OCI-M1 (cell line): ENCODE data around the gene ETV6.
A peak's percentile ranks its signal among the peaks of the same experiment; 100 is the strongest.

Experiments used
- DNase-seq: peaks from one replicate; lab custom pipeline; 2025; lab: John Stamatoyannopoulos, UW

ETV6 gene

DNA sequence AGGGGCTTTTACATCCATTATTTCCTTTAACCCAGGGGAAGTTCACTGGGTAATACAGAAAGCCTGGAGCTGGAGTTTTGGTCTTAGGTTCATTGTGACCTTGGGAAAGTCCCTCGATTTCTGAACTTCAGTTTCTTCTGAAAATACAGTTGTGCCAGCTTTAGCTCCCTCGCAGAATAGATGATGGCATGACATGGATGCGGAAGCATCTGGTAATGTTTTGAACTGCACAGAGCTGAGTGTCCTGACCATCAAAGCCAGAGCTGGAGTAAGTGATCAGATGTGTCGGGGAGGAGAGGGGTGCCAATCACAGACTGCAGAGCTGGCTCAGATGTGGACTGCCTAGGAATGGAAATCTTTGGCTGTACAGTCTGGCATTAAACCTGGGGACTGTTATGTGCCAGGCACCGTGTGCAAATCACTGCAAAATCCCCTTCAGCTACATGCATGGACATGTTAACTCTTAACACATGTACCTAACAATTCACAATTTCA lies 180.9 kb downstream of the ETV6 start:
- no peak for DNase-seq

DNA sequence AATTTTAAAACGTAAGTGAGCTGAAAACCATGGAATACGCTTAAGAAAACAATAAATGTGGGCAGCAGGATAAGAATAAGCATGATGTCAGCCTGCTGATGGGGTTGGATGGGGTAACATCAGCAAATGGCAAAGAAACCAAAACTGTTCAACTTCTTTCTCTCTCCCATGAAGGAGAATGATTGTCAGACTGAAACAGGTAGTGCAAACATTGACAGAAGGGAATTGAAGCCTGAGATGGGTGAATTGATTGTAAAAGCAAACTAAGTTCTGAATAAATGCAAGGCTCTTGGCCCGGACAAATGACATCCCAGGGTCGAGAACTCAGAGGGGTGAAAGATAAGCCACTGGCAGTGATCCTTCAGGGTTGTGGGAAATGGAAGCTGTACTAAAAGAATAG lies 182.6 kb downstream of the ETV6 start:
- no peak for DNase-seq

DNA sequence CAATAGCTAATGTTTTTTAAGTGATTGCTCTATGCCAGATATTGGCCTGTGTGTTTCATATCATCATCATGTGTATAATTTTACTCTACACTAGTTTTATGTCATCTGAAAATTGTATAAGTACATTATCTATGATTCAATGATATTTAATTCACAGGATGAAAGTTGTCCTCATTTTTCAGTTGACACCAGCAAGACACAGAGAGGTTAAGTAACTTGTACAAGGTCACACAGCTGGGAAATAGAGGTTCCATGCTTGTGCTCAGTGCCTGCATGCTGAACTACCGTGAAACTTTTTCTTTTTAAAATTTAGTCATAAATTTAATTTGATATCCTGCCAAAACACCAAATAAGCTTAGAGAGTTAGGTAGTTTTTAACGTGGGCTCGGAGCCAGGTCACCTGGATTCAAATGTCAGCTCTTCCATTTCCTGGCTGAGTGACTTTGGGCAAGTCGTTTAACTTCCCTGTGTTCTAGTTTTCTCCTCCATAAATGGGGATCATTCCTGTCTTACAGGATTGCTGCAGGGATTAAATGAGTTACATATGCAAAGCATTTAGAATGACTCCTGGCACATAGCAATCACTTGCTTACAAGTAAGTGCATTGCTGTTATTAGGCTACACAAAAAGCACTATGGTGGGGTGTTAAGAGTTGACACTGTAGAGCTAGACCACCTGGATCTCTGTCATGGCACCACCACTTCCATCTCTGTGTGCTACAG lies 183.9 kb downstream of the ETV6 start:
- no peak for DNase-seq

DNA sequence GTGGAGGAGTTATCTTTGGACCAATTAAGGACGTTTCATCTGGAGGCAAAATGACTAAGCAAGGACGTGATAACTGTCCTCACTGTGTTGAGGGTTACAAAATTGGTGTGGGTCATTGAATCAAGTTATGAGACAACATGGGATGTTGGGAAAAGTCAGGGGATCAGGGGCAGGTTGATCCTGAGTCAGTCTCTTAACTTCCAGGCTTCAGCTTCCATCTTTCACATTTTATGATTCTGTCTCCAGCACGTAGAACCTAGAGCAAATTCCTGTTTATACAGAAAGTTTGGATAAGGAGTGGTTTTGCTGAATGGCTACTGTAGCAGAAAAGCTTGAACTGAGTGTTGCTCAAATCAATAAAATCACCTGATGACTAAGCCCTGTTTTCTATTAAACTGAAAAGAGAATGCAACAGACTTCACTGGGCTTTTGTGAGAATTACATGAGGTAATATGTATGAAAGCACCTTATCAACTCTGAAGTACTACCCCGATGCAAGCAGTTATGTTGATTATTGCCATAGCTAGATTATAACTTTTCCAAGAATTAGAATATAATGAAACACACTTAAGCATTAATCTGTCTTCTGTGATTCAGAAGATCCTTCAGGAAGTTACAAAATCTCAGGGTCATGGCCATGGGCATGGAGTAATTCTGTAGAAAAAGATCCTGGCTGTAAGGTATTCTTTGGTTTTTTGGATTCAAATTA lies 184.8 kb downstream of the ETV6 start:
- peak; percentile 48 for DNase-seq

DNA sequence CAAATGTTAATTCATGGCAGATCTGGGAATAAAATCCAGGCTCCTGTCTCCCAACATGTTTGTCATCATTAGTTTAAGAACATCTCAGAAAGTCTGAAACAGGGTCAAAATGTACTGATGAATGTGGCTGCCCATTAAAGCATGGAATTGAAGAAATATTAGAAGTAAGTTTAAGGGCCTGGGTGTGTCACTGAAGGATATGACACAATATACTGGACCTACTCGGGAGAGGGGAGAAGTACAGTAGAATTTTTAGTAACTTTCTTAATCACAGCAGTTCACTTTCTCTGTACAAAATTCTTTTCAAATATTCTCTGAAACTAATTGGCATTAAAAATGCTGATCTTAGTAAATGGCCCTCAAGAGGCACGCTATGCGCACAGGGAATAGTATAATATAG lies 185.5 kb downstream of the ETV6 start:
- no peak for DNase-seq

DNA sequence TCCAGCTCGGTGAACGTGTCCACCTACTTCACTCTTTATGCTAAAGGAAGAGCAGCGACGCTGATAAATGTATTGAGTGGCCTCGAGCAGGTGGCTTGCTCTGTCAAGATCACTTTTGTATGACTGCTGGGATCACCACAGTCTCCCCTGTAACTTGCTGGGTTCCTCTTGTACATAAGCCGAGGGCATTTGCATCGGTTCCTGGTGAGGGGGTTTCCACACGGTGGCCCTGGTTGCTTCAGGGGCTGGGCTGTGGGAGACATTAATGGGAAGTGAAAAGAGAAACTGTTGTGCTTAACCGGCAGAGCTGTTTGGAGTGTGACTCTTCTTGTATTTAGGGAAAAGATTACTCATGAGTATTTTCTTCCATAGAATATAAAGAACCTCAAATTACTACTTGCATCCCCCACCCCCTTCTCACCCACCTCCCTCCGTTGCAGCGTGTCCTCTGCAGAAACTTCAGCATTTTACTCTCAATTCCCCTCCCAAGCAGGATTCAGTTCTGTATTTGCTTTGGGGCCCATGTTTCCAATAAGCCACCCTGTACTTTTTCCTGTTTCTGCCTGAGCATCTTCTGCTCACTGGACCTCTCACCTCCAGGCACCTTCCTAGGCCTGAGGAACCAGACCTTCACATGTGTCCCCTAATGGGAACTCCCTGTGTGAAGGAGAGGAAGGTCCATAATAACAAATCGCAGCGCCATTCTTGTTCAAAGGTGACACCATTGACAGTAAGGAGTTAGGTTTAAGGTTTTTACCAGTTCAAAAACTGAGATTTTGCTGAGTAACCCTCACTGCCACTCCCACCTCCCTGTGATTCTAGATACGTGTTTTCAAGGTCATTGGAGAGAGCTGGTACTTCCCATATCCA lies 187.0 kb downstream of the ETV6 start:
- DNase-seq, result peak; percentile 15

DNA sequence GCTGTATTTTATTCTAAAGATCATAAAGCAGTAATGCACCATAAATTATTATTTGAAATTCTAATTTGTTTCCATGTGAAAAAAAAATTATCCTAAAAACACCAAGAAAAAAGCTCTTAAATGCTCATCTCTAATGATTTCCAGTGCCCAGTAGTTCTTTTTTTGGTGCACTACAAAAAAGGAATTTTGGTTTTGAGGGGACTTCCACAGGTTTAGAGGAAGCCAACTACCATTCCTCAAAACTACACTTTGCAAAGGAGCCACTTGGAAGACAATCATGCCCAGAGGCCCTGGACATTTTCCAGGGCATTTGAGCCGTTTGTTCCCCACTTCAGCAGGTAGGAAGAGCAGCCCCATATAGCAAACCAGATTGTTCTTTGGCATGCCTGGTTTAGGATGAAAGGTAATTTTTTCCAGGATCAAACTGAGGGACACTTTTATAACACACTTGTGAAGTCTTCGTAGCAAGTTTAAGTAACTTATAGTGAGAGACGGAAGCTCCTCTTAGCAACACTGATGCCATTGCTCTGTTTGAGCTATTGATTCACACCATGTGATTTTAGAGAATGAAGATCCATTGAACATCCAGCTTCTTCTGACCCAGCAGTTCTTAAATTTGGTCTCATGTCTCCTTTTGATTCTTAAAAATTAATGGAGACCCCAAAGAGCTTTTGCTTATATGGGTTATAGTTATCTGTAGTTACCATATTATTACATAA lies 187.9 kb downstream of the ETV6 start:
- DNase-seq, result no peak

DNA sequence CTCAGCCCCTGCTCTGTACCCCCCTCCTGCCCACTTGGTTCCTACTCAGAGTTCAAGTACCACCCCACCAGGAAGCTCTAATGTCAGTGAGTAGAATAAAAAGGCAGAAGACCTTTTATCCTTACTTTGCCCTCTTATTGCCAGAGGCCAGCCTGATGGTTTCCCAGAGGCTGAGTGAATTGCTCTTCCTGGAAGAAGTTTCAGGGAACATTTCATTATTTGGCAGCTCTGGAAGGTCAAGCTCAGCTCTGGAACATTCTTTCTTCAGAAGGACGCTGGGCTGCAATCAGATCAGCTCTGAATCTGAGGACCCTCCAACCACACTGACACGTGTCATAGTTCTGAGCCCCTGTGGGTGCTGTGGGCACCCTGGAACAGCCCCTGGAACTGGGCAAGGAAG lies 188.9 kb downstream of the ETV6 start:
- DNase-seq, result no peak

DNA sequence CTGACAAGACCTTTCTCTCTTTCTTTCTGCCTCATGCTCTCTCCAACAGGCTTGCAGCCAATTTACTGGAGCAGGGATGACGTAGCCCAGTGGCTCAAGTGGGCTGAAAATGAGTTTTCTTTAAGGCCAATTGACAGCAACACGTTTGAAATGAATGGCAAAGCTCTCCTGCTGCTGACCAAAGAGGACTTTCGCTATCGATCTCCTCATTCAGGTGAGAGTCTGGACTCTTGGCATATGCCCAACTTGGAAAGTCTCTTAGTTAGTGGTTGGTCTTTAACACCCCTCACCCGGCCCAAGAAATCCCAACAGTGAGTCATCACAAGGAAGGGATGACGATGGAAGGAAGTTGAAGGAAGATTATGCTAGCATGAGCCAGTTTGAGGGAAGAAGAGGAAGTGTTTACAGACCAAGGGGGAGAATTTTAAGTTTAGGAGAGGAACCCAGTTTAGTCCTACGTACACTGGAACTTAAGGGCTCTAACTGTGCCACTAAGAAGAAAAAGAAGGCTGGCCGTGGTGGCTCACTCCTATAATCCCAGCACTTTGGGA lies 189.7 kb downstream of the ETV6 start:
- peak; percentile 19 for DNase-seq

DNA sequence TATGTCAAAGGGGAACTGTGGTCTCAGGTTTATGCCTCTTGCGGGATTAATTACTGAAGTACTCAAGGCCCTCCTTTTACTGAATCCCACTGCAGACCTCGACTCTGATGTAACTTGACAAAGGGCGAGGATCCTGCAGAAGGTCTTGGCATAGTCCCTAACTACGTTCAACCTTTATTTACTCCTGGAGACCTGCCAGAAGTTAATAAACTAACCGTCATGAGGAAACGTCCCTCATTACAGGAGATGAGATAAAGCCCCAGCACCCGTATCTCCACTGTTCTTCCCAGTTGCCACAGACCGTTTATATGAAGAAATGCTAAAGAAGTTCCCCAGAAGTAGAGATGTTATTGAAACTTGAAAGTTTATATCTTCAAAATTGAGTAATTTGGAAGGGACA lies 190.9 kb downstream of the ETV6 start:
- no peak for DNase-seq

DNA sequence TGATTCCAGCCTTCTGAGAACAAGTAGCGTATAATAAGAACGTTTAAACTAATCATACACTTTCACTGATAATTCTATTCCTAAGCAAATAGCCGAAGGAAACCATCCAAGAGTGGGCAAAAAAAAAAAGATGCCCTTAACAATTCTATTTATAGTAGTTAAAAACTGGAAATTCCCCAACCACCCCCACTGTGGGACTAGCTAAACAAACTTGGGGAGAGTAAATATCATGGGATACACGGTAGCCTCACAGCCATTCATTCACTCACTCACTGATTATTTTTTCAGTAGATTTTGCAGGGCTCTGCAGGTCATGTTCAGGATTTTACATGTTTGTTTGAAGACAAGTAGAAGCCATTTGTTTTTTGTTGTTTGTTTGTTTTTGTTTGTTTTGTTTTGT lies 197.0 kb downstream of the ETV6 start:
- DNase-seq, result no peak

DNA sequence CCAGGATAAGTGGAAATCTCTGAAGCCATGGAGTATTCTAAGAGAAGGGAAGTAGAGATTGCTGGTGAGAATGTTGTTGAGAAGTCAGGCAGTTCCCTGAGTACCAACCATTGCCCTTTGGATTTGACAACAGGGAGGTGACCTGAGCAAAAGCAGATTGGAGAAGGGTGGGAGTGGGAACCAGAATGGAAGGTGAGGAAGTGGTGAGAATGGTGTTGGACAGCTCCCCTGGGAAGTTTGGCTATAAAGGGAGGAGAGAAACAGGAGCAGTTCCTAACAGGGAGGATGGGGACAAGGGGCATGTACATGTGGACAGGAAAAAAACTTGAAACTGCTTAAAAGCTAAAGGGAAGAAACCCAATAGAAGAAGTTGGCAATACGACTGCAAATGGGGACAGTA lies 198.1 kb downstream of the ETV6 start:
- no peak for DNase-seq

DNA sequence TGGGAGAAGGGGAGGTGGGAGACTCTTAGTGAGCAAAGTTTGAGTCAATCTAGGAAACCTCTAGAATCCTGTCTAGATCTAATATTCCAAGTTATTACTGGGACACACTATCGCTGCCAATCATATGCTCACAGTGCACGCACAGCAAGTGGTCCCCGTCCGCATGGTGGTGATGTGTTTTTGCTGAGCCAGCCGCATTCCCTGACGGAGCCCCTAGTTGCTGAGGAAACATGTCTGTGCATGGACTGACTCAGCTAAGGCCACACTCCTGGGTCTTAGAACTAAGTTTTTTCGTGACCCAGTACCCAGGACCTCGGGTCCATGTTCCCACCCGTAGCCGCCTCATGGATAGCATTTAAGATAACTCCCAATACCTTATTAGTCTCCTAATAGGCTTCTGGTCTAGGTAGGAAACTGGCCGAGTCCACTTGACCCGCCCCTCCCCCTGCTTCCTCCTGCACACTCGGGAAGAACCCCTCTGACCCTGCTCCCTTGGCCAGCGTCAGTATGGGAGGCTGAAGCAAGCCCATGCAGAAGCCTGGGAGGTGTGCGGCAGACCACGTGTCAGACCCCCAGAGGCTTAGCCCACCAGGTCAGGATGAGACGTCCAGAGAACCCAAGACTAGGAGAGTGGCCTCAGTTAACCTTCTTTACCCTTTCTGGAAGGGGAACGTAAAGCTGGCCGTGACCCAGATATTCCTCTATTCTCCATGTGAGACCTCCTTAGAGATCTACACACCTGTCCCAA lies 200.5 kb downstream of the ETV6 start:
- DNase-seq, result no peak

DNA sequence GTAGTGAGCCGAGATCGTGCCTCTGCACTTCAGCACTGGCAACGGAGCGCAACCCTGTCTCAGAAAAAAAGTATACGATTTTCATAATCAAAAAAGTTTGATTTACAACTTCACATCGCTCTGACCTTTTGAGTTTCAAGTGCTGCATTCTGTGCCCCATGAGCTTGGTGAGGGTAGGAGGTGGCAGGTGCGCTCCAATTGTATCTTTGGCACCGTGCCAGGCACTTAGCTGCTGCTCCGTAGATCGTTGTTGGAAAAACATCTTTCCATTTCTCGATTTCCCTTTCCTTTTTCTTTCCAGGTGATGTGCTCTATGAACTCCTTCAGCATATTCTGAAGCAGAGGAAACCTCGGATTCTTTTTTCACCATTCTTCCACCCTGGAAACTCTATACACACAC lies 203.7 kb downstream of the ETV6 start:
- no peak for DNase-seq

DNA sequence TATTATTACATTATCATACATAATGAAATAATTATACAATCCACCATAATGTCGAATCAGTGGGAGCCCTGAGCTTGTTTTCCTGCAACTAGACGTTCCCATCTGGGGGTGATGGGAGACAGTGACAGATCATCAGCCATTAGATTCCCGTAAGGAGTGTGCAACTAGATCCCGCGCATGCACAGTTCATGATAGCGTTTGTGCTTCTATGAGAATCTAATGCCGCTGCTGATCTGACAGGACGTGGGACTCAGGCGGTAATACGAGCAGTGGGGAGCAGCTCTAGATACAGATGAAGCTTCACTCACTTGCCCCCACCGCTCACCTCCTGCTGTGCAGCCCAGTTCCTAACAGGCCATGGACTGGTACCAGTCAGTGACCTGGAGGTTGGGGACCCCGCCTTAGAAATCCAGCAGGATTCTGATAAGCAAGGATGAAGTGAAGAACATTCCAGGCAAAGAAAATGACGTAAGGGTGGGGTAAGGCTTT lies 204.6 kb downstream of the ETV6 start:
- no peak for DNase-seq

DNA sequence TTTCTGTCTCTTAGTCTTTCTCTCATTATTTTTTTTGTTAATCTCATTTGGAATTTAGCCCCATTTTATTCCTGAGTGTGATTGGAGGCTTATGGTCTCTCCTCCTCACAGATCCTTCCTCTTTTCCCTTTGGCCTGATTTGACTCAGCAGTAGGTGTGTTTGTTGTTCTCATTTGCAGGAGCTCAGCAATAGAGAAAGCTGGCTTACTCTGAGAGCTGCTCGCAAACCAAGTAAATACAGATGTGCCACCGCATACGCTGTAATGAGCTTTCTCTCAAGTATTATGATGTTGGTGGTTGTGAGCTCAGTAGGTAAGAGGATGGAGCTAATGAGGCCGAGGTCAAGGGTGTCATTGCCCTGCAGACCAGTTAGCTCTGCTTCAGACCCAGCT lies 206.5 kb downstream of the ETV6 start:
- no peak for DNase-seq

DNA sequence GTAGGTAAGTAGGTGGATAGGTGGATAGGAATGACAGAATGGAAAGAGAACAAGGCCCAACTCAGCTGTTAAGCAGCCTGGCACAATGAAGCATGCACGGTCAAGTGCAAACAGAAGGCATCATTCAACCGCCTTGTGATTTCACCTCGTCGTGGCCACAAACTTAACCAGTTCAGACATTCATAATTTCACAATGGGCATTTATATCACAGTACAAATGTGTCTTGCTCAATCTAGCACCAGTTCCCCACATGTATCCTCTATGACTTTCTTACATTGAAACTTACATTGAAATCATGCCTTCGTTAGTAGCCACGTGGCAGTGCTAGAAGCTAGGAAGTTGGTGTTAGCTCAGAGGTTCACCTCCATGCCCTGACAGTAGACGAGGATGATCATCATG lies 207.5 kb downstream of the ETV6 start:
- no peak for DNase-seq

DNA sequence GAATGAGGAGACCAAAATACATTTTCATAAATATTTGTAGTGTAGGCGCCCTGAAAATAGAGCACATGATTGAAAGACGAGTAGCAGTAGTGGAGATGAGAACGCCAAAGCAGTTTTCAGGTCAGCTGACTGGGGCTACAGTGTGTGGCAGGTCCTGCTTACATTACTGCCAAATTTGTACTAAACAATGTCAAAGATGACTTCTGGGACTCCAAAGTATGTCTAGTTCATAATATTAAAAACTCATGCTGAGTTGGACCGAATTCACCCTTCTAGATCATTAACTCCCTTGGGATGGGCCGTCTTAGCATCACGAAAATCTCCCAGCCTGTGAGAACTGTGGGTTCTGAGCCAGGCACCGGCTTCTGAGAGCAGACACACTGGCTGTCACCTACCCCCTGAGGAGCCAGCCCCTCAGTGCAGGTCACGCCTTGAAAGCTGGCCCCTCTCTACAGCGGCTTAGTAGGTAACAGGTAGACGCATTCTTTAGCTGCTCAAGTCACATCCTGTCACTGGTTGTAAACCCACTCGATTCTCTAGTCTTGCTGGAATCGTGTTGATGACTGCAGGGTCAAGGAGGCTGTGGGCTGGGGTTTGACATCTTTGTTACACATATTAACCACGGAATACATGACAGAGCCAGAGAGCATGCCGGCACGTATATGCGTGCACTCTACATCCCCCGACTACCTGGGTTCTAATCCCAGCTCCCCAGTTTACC lies 210.4 kb downstream of the ETV6 start:
- no peak for DNase-seq

DNA sequence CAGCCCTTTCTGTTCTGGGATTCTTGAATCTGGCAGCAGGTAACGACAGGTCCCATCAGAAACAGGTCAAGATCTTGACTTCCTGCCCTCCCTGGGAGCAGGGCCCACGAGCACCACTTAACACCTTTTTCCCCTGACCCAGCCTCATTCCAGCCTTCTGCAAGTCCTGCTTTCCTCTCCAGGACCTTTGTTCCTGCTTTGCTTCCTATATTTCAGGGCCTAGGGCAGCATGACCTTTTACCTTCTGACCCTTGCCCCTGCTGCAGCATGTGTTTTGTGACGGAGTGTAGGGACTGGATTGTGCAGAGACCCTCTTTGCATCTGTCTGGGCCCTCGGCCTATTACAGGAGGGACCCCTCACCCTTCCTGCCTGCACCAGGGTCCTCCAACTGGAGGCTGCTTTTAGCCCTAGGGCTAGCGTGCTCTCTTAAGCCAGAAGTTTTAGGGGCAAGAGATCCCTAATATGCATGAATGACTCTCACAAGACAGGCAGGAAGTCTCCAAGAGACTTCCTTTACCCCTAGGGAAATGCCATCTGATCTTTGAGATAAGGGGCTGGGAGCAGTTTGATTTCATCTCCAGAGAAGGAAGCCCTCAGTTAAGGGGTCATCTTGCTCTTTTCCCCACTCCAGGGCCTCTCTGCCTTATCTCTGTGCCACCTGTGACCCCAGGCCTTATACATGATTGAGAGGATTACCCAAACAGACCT lies 211.8 kb downstream of the ETV6 start:
- DNase-seq, result no peak
